SK-N-SH treated with all-trans-retinoic acid at 6 μM for 48 hours (cell line): ENCODE results near the gene NUDT4.

Experiments
- ATAC-seq: fragments of 200-7000 bp; cut with Tn5 transposase; 3 replicates; pipeline ENCODE4 v1.9.1; 2020; ENCODE audit warnings: mild to moderate bottlenecking, moderate library complexity
- ARNTL ChIP-seq: fragments of 450-650 bp; formaldehyde crosslinking; IDR thresholded peaks from 2 replicates; pipeline ENCODE4 v1.5.0; 2020; ENCODE audit warnings: low read depth, mild to moderate bottlenecking, moderate library complexity, borderline replicate concordance
- BACH2 ChIP-seq: fragments of 250-450 bp; sonication (Bioruptor Pico); IDR thresholded peaks from 2 replicates; pipeline ENCODE4 v1.9.0; 2021; ENCODE audit warnings: mild to moderate bottlenecking, borderline replicate concordance
- CSDC2 ChIP-seq: fragments of 250-450 bp; sonication (Bioruptor Pico); IDR thresholded peaks from 2 replicates; pipeline ENCODE4 v1.5.0; 2020; ENCODE audit warnings: mild to moderate bottlenecking, moderate library complexity
- ISL1 ChIP-seq: fragments of 250-450 bp; sonication (Bioruptor Pico); IDR thresholded peaks from 2 replicates; pipeline ENCODE4 v2.1.2; 2022; ENCODE audit warnings: mild to moderate bottlenecking, moderate library complexity
- TCF4 ChIP-seq: fragments of 250-450 bp; sonication (Bioruptor Pico); IDR thresholded peaks from 2 replicates; pipeline ENCODE4 v1.8.0; 2021; ENCODE audit warnings: mild to moderate bottlenecking, moderate library complexity, borderline replicate concordance
- TOX ChIP-seq: fragments of 250-450 bp; sonication (Bioruptor Pico); IDR thresholded peaks from 2 replicates; pipeline ENCODE4 v1.8.0; 2021; ENCODE audit warnings: mild to moderate bottlenecking, moderate library complexity, borderline replicate concordance
- ZC3H10 ChIP-seq: fragments of 250-450 bp; sonication (Bioruptor Pico); IDR thresholded peaks from 2 replicates; pipeline ENCODE4 v1.5.1; 2021; ENCODE audit warnings: mild to moderate bottlenecking, moderate library complexity
- ZFP30 ChIP-seq: fragments of 450-650 bp; formaldehyde crosslinking; IDR thresholded peaks from 2 replicates; pipeline ENCODE4 v1.5.0; 2022; ENCODE audit warnings: mild to moderate bottlenecking, moderate library complexity
- ZNF565 ChIP-seq: fragments of 450-650 bp; formaldehyde crosslinking; conservative IDR thresholded peaks from 2 replicates; pipeline ENCODE4 v1.5.0; 2020; ENCODE audit warnings: low read depth, mild to moderate bottlenecking, moderate library complexity
- ZNF8 ChIP-seq: fragments of 450-650 bp; formaldehyde crosslinking; IDR thresholded peaks from 2 replicates; pipeline ENCODE4 v1.5.0; 2020; ENCODE audit warnings: mild to moderate bottlenecking, moderate library complexity
- TF ChIP-seq, protein P1 (sequence below): fragments of 250-450 bp; sonication (Bioruptor Pico); IDR thresholded peaks from 2 replicates; pipeline ENCODE4 v1.8.0; 2021; ENCODE audit warnings: low read depth, mild to moderate bottlenecking, moderate library complexity, borderline replicate concordance
- TF ChIP-seq, protein P2 (sequence below): fragments of 250-450 bp; sonication (Bioruptor Pico); IDR thresholded peaks from 2 replicates; pipeline ENCODE4 v1.5.0; 2020; ENCODE audit warnings: mild to moderate bottlenecking, moderate library complexity
- TF ChIP-seq, protein P3 (sequence below): fragments of 250-450 bp; sonication (Bioruptor Pico); IDR thresholded peaks from 2 replicates; pipeline ENCODE4 v1.5.1; 2020; ENCODE audit warnings: low read depth, mild to moderate bottlenecking, moderate library complexity
- TF ChIP-seq, protein P4 (sequence below): fragments of 250-450 bp; sonication (Bioruptor Pico); IDR thresholded peaks from 2 replicates; pipeline ENCODE4 v1.8.0; 2020; ENCODE audit warnings: mild to moderate bottlenecking, moderate library complexity, borderline replicate concordance
- TF ChIP-seq, protein P5 (sequence below): fragments of 250-450 bp; sonication (Bioruptor Pico); IDR thresholded peaks from 2 replicates; pipeline ENCODE4 v1.5.1; 2021; ENCODE audit warnings: mild to moderate bottlenecking, moderate library complexity

The NUDT4 gene

DNA sequence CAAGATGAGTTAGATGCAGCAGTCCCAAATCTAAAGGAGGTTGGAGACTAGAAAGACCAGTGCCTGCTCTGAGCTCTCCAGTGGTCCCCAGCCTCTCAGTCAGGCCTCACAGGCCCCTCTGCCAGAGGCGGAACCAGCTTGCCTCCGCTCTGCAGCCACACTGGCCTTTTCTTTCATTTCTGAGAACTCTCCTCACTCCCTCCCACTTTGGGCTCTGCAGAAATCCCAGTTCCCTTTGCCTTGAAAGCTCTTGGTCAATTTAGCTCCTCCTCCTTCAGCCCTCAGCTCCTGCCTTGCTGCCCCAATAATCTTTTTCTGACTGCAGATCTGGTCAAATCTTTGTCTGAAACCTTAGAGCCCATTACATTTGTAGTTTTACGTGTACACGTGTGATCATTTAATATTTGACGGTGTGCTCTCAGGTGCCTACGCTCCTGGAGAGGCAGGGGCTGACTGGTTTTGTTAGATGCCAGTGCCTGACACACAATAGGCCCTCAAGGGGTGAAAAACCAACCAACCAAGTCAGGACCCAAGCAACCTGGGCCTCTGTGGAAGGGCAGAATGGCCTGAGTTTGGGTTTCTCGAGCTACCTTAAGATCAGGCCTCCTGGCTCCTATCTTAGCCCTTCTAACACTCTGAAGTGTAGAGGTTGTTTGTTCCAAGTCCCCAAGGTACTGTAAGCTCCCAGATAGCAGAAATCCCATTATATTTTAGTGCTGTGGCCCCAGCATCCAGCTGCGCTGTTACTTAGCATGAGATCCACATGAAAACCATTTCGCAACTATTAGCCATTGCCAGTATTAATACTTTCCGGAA is 1.1 kb upstream of the NUDT4 start:
- ATAC-seq = peak; percentile 5; the same call in 1 of the 3 replicates
- TF ChIP-seq ZC3H10 (CRISPR knock-in tag) = no peak
- no peak for TF ChIP-seq ZNF565 (CRISPR knock-in tag)
- no peak for TF ChIP-seq ISL1 (CRISPR knock-in tag)
- TF ChIP-seq, protein P1, sequence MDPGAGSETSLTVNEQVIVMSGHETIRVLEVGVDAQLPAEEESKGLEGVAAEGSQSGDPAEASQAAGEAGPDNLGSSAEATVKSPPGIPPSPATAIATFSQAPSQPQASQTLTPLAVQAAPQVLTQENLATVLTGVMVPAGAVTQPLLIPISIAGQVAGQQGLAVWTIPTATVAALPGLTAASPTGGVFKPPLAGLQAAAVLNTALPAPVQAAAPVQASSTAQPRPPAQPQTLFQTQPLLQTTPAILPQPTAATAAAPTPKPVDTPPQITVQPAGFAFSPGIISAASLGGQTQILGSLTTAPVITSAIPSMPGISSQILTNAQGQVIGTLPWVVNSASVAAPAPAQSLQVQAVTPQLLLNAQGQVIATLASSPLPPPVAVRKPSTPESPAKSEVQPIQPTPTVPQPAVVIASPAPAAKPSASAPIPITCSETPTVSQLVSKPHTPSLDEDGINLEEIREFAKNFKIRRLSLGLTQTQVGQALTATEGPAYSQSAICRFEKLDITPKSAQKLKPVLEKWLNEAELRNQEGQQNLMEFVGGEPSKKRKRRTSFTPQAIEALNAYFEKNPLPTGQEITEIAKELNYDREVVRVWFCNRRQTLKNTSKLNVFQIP (CRISPR knock-in tag) = no peak
- no peak for TF ChIP-seq BACH2
- TF ChIP-seq, protein P2, sequence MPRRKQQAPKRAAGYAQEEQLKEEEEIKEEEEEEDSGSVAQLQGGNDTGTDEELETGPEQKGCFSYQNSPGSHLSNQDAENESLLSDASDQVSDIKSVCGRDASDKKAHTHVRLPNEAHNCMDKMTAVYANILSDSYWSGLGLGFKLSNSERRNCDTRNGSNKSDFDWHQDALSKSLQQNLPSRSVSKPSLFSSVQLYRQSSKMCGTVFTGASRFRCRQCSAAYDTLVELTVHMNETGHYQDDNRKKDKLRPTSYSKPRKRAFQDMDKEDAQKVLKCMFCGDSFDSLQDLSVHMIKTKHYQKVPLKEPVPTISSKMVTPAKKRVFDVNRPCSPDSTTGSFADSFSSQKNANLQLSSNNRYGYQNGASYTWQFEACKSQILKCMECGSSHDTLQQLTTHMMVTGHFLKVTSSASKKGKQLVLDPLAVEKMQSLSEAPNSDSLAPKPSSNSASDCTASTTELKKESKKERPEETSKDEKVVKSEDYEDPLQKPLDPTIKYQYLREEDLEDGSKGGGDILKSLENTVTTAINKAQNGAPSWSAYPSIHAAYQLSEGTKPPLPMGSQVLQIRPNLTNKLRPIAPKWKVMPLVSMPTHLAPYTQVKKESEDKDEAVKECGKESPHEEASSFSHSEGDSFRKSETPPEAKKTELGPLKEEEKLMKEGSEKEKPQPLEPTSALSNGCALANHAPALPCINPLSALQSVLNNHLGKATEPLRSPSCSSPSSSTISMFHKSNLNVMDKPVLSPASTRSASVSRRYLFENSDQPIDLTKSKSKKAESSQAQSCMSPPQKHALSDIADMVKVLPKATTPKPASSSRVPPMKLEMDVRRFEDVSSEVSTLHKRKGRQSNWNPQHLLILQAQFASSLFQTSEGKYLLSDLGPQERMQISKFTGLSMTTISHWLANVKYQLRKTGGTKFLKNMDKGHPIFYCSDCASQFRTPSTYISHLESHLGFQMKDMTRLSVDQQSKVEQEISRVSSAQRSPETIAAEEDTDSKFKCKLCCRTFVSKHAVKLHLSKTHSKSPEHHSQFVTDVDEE (CRISPR knock-in tag) = no peak

DNA sequence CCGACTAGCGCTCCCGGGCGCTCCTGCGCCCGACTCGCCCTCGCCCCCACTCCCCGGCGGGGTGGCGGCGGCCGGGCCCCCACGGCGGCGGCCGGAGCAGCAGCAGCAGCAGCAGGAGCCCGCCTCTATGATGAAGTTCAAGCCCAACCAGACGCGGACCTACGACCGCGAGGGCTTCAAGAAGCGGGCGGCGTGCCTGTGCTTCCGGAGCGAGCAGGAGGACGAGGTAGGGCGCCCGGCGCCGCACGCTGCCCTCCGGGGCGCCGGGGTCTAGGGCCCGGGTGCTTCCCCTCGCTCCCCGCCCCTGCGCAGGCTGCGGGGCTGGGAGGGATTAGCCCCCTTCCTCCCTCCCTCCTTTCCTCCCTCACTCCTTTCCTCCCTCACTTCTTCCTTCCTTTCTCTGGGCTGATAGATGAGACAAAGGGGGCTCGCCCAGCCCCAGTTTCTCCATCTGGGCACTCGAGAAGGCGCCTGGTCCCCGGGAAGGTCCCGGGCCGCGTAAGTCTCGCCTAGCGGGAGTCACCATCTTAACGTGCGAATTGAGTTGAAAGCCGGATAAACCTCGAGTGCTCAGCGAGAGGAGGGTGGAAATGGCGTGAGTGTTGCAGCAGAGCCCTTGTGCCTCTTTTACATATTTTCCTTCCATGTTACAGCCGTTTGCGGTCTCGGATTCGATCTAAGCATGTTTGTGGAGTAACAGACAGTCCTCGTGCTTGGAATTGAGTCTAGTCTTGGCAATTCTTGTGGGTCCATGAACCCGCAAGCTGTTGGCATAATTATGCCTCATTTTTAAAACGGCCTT is 672 bp downstream of the NUDT4 start:
- ATAC-seq = peak; percentile 13

DNA sequence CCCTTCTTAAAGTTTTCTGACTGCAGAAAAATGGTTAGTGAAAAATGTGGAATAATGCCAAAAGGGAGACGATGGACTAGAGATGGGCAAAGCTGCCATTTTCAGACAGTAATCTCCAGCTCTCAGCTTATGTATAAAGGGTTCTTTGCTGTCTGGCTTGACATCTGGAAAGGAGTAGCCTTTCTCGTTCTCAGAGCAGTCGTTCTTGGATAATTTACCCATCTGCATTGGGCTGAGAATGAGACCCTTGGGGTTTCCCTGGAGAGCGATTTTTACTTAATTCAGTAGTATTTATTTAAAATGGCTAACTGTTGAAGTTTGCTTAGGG is 1.2 kb downstream of the NUDT4 start:
- ATAC-seq = no peak
- TF ChIP-seq ZNF8 (CRISPR knock-in tag) (no peak), BACH2 (no peak)
- TF ChIP-seq, protein P2 (CRISPR knock-in tag) = no peak

DNA sequence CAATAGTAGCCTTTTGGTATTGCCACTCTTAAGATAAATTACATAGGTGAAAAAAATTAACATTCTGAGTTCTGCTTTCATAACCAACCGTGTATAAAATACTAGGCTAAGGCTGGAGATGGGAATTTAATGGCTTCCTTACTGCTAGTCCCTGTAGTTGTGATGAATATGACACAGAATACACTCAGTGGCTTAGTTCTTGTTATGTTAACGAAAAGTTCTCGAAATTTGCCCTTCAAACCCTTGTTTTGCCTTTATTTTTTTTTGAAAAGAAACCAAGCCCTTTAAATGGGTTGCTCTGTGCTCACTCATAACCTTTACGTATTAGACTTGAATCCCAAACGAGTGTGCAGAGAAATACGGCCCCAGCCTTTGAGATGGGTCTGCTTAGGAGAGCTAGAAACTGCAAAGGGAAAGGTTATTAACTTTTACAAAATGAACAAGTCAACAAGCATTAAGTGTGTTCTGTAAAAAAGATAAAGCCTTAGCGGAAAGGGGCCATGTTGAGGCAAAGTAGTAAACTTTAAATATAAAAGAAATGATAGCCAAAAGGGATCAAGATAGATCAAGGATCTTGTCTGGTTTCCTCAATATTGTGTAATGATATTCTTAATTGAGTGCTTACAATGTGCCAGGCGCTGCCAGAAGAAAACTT is 1.7 kb downstream of the NUDT4 start:
- TF ChIP-seq TCF4 (CRISPR knock-in tag) = no peak
- TF ChIP-seq, protein P1 (CRISPR knock-in tag) = no peak
- TF ChIP-seq, protein P3, sequence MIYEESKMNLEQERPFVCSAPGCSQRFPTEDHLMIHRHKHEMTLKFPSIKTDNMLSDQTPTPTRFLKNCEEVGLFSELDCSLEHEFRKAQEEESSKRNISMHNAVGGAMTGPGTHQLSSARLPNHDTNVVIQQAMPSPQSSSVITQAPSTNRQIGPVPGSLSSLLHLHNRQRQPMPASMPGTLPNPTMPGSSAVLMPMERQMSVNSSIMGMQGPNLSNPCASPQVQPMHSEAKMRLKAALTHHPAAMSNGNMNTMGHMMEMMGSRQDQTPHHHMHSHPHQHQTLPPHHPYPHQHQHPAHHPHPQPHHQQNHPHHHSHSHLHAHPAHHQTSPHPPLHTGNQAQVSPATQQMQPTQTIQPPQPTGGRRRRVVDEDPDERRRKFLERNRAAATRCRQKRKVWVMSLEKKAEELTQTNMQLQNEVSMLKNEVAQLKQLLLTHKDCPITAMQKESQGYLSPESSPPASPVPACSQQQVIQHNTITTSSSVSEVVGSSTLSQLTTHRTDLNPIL (CRISPR knock-in tag) = no peak
- no peak for TF ChIP-seq ZNF8 (CRISPR knock-in tag)
- no peak for TF ChIP-seq ZNF565 (CRISPR knock-in tag)
- TF ChIP-seq ARNTL = no peak
- no peak for ATAC-seq

DNA sequence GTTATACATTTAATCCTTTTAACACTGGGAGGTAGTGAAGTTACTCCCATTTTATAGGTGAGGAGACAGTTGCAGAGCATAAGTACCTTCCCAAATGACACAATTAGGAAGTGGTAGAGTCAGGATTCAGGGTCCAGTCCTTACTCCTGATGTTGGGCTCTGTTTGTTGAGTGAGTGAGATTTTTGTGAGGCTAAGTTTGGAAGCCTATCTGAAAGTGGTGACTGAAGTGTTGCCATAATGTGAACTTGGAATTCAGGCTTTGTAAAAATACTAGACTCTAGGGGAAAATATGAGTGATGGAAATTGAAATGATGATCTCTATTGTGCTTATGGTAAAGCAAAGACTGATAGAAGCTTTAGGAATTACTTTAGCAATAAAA is 2.2 kb downstream of the NUDT4 start:
- TF ChIP-seq, protein P4, sequence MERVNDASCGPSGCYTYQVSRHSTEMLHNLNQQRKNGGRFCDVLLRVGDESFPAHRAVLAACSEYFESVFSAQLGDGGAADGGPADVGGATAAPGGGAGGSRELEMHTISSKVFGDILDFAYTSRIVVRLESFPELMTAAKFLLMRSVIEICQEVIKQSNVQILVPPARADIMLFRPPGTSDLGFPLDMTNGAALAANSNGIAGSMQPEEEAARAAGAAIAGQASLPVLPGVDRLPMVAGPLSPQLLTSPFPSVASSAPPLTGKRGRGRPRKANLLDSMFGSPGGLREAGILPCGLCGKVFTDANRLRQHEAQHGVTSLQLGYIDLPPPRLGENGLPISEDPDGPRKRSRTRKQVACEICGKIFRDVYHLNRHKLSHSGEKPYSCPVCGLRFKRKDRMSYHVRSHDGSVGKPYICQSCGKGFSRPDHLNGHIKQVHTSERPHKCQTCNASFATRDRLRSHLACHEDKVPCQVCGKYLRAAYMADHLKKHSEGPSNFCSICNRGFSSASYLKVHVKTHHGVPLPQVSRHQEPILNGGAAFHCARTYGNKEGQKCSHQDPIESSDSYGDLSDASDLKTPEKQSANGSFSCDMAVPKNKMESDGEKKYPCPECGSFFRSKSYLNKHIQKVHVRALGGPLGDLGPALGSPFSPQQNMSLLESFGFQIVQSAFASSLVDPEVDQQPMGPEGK = no peak
- TF ChIP-seq, protein P5, sequence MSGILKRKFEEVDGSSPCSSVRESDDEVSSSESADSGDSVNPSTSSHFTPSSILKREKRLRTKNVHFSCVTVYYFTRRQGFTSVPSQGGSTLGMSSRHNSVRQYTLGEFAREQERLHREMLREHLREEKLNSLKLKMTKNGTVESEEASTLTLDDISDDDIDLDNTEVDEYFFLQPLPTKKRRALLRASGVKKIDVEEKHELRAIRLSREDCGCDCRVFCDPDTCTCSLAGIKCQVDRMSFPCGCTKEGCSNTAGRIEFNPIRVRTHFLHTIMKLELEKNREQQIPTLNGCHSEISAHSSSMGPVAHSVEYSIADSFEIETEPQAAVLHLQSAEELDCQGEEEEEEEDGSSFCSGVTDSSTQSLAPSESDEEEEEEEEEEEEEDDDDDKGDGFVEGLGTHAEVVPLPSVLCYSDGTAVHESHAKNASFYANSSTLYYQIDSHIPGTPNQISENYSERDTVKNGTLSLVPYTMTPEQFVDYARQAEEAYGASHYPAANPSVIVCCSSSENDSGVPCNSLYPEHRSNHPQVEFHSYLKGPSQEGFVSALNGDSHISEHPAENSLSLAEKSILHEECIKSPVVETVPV (CRISPR knock-in tag) = no peak
- TF ChIP-seq CSDC2 (CRISPR knock-in tag) = no peak
- TF ChIP-seq ZFP30 (CRISPR knock-in tag) = no peak
- TF ChIP-seq ARNTL = no peak
- no peak for TF ChIP-seq TOX
- TF ChIP-seq, all 23 proteins: peak for 0
- ATAC-seq = no peak
